ENCODE measurements around the gene DMXL2.
"Not testable (repeated sequence)": the region's sequence is repeated elsewhere in the genome, so short reads cannot be mapped to it uniquely, and the experiment has no call there.

Gene DMXL2

GRCh38 chr15:51575775-51576174 is 46.8 kb downstream of the DMXL2 start:
- TF ChIP-seq GLIS3 (CRISPR knock-in tag; IDR thresholded peaks at IDR 0.05): no peak
- TF ChIP-seq POU6F1 (CRISPR knock-in tag; IDR thresholded peaks at IDR 0.05; ENCODE audit: borderline replicate concordance, low read depth): no peak
- TF ChIP-seq TSHZ2 (CRISPR knock-in tag; IDR thresholded peaks at IDR 0.05): no peak
- no peak for TF ChIP-seq ZFP30 (CRISPR knock-in tag; IDR thresholded peaks at IDR 0.05)
- TF ChIP-seq CSRNP3 (CRISPR knock-in tag; IDR thresholded peaks at IDR 0.05): no peak
- no peak for TF ChIP-seq ZC3H10 (CRISPR knock-in tag; IDR thresholded peaks at IDR 0.05)
- no peak for TF ChIP-seq RARB (CRISPR knock-in tag; IDR thresholded peaks at IDR 0.05)
- no peak for TF ChIP-seq ZNF70 (CRISPR knock-in tag; IDR thresholded peaks at IDR 0.05)
- no peak for TF ChIP-seq BACH2 (CRISPR knock-in tag; IDR thresholded peaks at IDR 0.05; ENCODE audit: borderline replicate concordance)
- TF ChIP-seq OSR1 (CRISPR knock-in tag; IDR thresholded peaks at IDR 0.05): no peak
- TF ChIP-seq PPARA (CRISPR knock-in tag; IDR thresholded peaks at IDR 0.05; ENCODE audit: borderline replicate concordance): no peak
- ATAC-seq: no peak

DNA sequence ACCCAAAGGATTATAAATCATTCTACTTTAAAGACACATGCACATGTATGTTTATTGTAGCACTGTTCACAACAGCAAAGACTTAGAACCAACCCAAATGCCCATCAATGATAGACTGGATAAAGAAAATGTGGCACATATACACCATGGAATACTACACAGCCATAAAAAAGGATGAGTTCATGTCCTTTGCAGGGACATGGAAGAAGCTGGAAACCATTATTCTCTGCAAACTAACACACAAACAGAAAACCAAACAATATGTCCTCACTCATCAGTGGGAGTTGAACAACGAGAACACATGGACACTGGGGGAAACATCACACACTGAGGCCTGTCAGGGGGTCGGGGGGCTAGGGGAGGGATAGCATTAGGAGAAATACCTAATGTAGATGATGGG is 49.2 kb downstream of the DMXL2 start:
- not testable (repeated sequence) for ATAC-seq

DNA sequence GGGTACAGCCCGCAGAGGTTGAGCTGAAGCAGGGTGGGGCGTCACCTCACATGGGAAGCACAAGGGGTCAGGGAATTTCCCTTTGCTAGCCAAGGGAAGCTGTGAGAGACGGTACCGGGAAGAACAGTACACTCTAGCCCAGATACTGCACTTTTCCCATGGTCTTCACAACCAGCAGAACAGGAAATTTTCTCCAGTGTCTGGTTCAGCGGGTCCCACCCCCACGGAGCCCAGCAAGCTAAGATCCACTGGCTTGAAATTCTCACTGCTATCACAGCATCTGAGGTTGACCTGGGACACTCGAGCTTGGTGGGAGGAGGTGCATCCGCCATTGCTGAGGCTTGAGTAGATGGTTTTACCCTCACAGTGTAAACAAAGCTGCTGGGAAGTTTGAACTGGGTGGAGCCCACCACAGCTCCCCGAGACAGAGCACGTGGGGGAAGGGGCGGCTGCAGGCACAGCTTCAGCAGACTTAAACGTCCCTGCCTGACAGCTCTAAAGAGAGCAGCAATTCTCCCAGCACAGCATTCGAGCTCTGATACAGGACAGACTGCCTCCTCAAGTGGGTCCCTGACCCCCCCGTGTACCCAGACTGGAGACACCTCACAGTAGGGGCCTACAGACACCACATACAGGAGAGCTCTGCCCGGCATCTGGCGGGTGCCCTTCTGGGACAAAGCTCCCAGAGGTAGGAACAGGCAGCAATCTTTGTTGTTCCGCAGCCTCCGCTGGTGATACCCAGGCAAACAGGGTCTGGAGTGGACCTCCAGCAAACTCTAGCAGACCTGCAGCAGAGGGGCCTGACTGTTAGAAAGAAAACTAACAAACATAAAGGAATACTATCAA is 53.4 kb downstream of the DMXL2 start:
- ATAC-seq: not testable (repeated sequence)

GRCh38 chr15:51561271-51561670 is 61.3 kb downstream of the DMXL2 start:
- ATAC-seq: no peak
- TF ChIP-seq ARNTL (CRISPR knock-in tag; IDR thresholded peaks at IDR 0.05; ENCODE audit: borderline replicate concordance, low read depth) (no peak), TOX (CRISPR knock-in tag; IDR thresholded peaks at IDR 0.05; ENCODE audit: borderline replicate concordance) (no peak), CSRNP3 (CRISPR knock-in tag; IDR thresholded peaks at IDR 0.05) (no peak), ESRRG (CRISPR knock-in tag; IDR thresholded peaks at IDR 0.05) (no peak), ZNF70 (CRISPR knock-in tag; IDR thresholded peaks at IDR 0.05) (no peak), PPARA (CRISPR knock-in tag; IDR thresholded peaks at IDR 0.05; ENCODE audit: borderline replicate concordance) (no peak), ZFP3 (CRISPR knock-in tag; IDR thresholded peaks at IDR 0.05) (no peak), SNAI2 (CRISPR knock-in tag; IDR thresholded peaks at IDR 0.05) (no peak), ZFP30 (CRISPR knock-in tag; IDR thresholded peaks at IDR 0.05) (no peak), OSR1 (CRISPR knock-in tag; IDR thresholded peaks at IDR 0.05) (no peak), RARB (CRISPR knock-in tag; IDR thresholded peaks at IDR 0.05) (no peak), CREB5 (CRISPR knock-in tag; IDR thresholded peaks at IDR 0.05; ENCODE audit: low read depth) (no peak), BACH2 (CRISPR knock-in tag; IDR thresholded peaks at IDR 0.05; ENCODE audit: borderline replicate concordance) (no peak), TCF4 (CRISPR knock-in tag; IDR thresholded peaks at IDR 0.05; ENCODE audit: borderline replicate concordance) (no peak), ZC3H10 (CRISPR knock-in tag; IDR thresholded peaks at IDR 0.05) (no peak), POU6F1 (CRISPR knock-in tag; IDR thresholded peaks at IDR 0.05; ENCODE audit: borderline replicate concordance, low read depth) (no peak)
- TF ChIP-seq, protein P1, sequence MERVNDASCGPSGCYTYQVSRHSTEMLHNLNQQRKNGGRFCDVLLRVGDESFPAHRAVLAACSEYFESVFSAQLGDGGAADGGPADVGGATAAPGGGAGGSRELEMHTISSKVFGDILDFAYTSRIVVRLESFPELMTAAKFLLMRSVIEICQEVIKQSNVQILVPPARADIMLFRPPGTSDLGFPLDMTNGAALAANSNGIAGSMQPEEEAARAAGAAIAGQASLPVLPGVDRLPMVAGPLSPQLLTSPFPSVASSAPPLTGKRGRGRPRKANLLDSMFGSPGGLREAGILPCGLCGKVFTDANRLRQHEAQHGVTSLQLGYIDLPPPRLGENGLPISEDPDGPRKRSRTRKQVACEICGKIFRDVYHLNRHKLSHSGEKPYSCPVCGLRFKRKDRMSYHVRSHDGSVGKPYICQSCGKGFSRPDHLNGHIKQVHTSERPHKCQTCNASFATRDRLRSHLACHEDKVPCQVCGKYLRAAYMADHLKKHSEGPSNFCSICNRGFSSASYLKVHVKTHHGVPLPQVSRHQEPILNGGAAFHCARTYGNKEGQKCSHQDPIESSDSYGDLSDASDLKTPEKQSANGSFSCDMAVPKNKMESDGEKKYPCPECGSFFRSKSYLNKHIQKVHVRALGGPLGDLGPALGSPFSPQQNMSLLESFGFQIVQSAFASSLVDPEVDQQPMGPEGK (CRISPR knock-in tag; IDR thresholded peaks at IDR 0.05; ENCODE audit: borderline replicate concordance): no peak

Measured in SK-N-SH treated with all-trans-retinoic acid at 6 μM for 48 hours (cell line).